NCI-H345 (cell line): ENCODE data around the gene MAPKBP1.
"Not testable (repeated sequence)": the region's sequence is repeated elsewhere in the genome, so short reads cannot be mapped to it uniquely, and the experiment has no call there.

Source experiments
- DNase-seq: peaks from one replicate; lab custom pipeline; 2025; lab: John Stamatoyannopoulos, UW

Gene MAPKBP1

GRCh38 chr15:41774062-41774881 lies at the start of gene MAPKBP1:
Gene MAPKBP1 (plus strand): TSS chr15:41774484. CDS start chr15:41775276, 792 bp downstream.
- peak; percentile 95 for DNase-seq

- no peak for DNase-seq
Observed at GRCh38 chr15:41727143-41727542, 47.1 kb upstream of the MAPKBP1 start.

- not testable (repeated sequence) for DNase-seq
Observed at GRCh38 chr15:41728061-41728460, 46.2 kb upstream of the MAPKBP1 start.

- DNase-seq, result no peak
Observed at GRCh38 chr15:41730543-41730942, 43.7 kb upstream of the MAPKBP1 start.

- no peak for DNase-seq
Observed at GRCh38 chr15:41732483-41732882, 41.8 kb upstream of the MAPKBP1 start.

- DNase-seq, result no peak
Observed at GRCh38 chr15:41734079-41734478, 40.2 kb upstream of the MAPKBP1 start.

GRCh38 chr15:41735046-41735445 lies 39.2 kb upstream of the MAPKBP1 start:
- DNase-seq, result no peak

- not testable (repeated sequence) for DNase-seq
Observed at GRCh38 chr15:41735492-41735891, 38.8 kb upstream of the MAPKBP1 start.

- DNase-seq, result no peak
Observed at GRCh38 chr15:41746802-41747201, 27.5 kb upstream of the MAPKBP1 start.

- no peak for DNase-seq
Observed at GRCh38 chr15:41756198-41756597, 18.1 kb upstream of the MAPKBP1 start.

- peak; percentile 66 for DNase-seq
Observed at GRCh38 chr15:41772720-41773331, 1.5 kb upstream of the MAPKBP1 start.

GRCh38 chr15:41773332-41773728 lies 954 bp upstream of the MAPKBP1 start:
- no peak for DNase-seq

- DNase-seq, result no peak
Observed at GRCh38 chr15:41773729-41774061, 589 bp upstream of the MAPKBP1 start.

- no peak for DNase-seq
Observed at GRCh38 chr15:41774882-41775417, 666 bp downstream of the MAPKBP1 start.

- DNase-seq, result no peak
Observed at GRCh38 chr15:41775651-41776050, 1.4 kb downstream of the MAPKBP1 start.

- no peak for DNase-seq
Observed at GRCh38 chr15:41777421-41777973, 3.2 kb downstream of the MAPKBP1 start.

GRCh38 chr15:41778521-41778920 lies 4.2 kb downstream of the MAPKBP1 start:
- DNase-seq, result no peak

GRCh38 chr15:41779662-41780157 lies 5.4 kb downstream of the MAPKBP1 start:
- no peak for DNase-seq

- no peak for DNase-seq
Observed at GRCh38 chr15:41780266-41780665, 6.0 kb downstream of the MAPKBP1 start.

- no peak for DNase-seq
Observed at GRCh38 chr15:41780727-41781126, 6.4 kb downstream of the MAPKBP1 start.

GRCh38 chr15:41782371-41783282 lies 8.3 kb downstream of the MAPKBP1 start:
- DNase-seq, result no peak

GRCh38 chr15:41783296-41783695 lies 9.0 kb downstream of the MAPKBP1 start:
- DNase-seq, result no peak
